SK-N-SH treated with all-trans-retinoic acid at 6 μM for 48 hours (cell line): Measurements from ENCODE around the gene CLDN18.

ENCODE experiments used
- ATAC-seq: fragments of 200-7000 bp; cut with Tn5 transposase; 3 replicates; pipeline ENCODE4 v1.9.1; 2020; ENCODE audit warnings: mild to moderate bottlenecking, moderate library complexity
- BACH2 ChIP-seq: fragments of 250-450 bp; sonication (Bioruptor Pico); IDR thresholded peaks from 2 replicates; pipeline ENCODE4 v1.9.0; 2021; ENCODE audit warnings: mild to moderate bottlenecking, borderline replicate concordance
- CREB5 ChIP-seq: fragments of 250-450 bp; sonication (Bioruptor Pico); IDR thresholded peaks from 2 replicates; pipeline ENCODE4 v1.5.1; 2020; ENCODE audit warnings: low read depth, mild to moderate bottlenecking, moderate library complexity
- CSDC2 ChIP-seq: fragments of 250-450 bp; sonication (Bioruptor Pico); IDR thresholded peaks from 2 replicates; pipeline ENCODE4 v1.5.0; 2020; ENCODE audit warnings: mild to moderate bottlenecking, moderate library complexity
- CSRNP3 ChIP-seq: fragments of 250-450 bp; sonication (Bioruptor Pico); IDR thresholded peaks from 2 replicates; pipeline ENCODE4 v1.5.1; 2021; ENCODE audit warnings: mild to moderate bottlenecking, moderate library complexity
- ESRRG ChIP-seq: fragments of 250-450 bp; sonication (Bioruptor Pico); IDR thresholded peaks from 2 replicates; pipeline ENCODE4 v1.6.1; 2021; ENCODE audit warnings: mild to moderate bottlenecking
- GLIS3 ChIP-seq: fragments of 250-450 bp; sonication (Bioruptor Pico); IDR thresholded peaks from 2 replicates; pipeline ENCODE4 v1.5.0; 2020; ENCODE audit warnings: mild to moderate bottlenecking, moderate library complexity
- ISL1 ChIP-seq: fragments of 250-450 bp; sonication (Bioruptor Pico); IDR thresholded peaks from 2 replicates; pipeline ENCODE4 v2.1.2; 2022; ENCODE audit warnings: mild to moderate bottlenecking, moderate library complexity
- OSR1 ChIP-seq: fragments of 250-450 bp; sonication (Bioruptor Pico); IDR thresholded peaks from 2 replicates; pipeline ENCODE4 v1.8.0; 2022; ENCODE audit warnings: moderate library complexity, mild to moderate bottlenecking, inconsistent platforms
- PATZ1 ChIP-seq: fragments of 250-450 bp; sonication (Bioruptor Pico); IDR thresholded peaks from 2 replicates; pipeline ENCODE4 v1.8.0; 2020; ENCODE audit warnings: mild to moderate bottlenecking, moderate library complexity, borderline replicate concordance
- POU6F1 ChIP-seq: fragments of 250-450 bp; sonication (Bioruptor Pico); IDR thresholded peaks from 2 replicates; pipeline ENCODE4 v1.8.0; 2021; ENCODE audit warnings: low read depth, mild to moderate bottlenecking, moderate library complexity, borderline replicate concordance
- PPARA ChIP-seq: fragments of 250-450 bp; sonication (Bioruptor Pico); IDR thresholded peaks from 2 replicates; pipeline ENCODE4 v1.5.0; 2020; ENCODE audit warnings: mild to moderate bottlenecking, borderline replicate concordance
- RARB ChIP-seq: fragments of 250-450 bp; sonication (Bioruptor Pico); IDR thresholded peaks from 2 replicates; pipeline ENCODE4 v1.8.0; 2021; ENCODE audit warnings: mild to moderate bottlenecking, moderate library complexity
- SNAI2 ChIP-seq: fragments of 250-450 bp; sonication (Bioruptor Pico); IDR thresholded peaks from 2 replicates; pipeline ENCODE4 v1.5.0; 2020; ENCODE audit warnings: mild to moderate bottlenecking, moderate library complexity
- TCF4 ChIP-seq: fragments of 250-450 bp; sonication (Bioruptor Pico); IDR thresholded peaks from 2 replicates; pipeline ENCODE4 v1.8.0; 2021; ENCODE audit warnings: mild to moderate bottlenecking, moderate library complexity, borderline replicate concordance
- ZC3H10 ChIP-seq: fragments of 250-450 bp; sonication (Bioruptor Pico); IDR thresholded peaks from 2 replicates; pipeline ENCODE4 v1.5.1; 2021; ENCODE audit warnings: mild to moderate bottlenecking, moderate library complexity
- ZFP30 ChIP-seq: fragments of 450-650 bp; formaldehyde crosslinking; IDR thresholded peaks from 2 replicates; pipeline ENCODE4 v1.5.0; 2022; ENCODE audit warnings: mild to moderate bottlenecking, moderate library complexity
- ZNF565 ChIP-seq: fragments of 450-650 bp; formaldehyde crosslinking; conservative IDR thresholded peaks from 2 replicates; pipeline ENCODE4 v1.5.0; 2020; ENCODE audit warnings: low read depth, mild to moderate bottlenecking, moderate library complexity
- ZNF70 ChIP-seq: fragments of 450-650 bp; formaldehyde crosslinking; IDR thresholded peaks from 2 replicates; pipeline ENCODE4 v1.5.0; 2020; ENCODE audit warnings: mild to moderate bottlenecking, moderate library complexity
- ZNF8 ChIP-seq: fragments of 450-650 bp; formaldehyde crosslinking; IDR thresholded peaks from 2 replicates; pipeline ENCODE4 v1.5.0; 2020; ENCODE audit warnings: mild to moderate bottlenecking, moderate library complexity

The CLDN18 gene

GRCh38 chr3:138007898-138008297 lies 2.1 kb upstream of the CLDN18 start:
- no peak for ATAC-seq
- no peak for TF ChIP-seq ZFP30 (CRISPR knock-in tag)

GRCh38 chr3:138010273-138010590 lies 267 bp downstream of the CLDN18 start:
- TF ChIP-seq CREB5 (no peak), SNAI2 (CRISPR knock-in tag) (no peak), ESRRG (CRISPR knock-in tag) (no peak), TCF4 (CRISPR knock-in tag) (no peak), BACH2 (CRISPR knock-in tag) (no peak), ISL1 (CRISPR knock-in tag) (no peak), ZNF70 (CRISPR knock-in tag) (no peak), GLIS3 (no peak), OSR1 (CRISPR knock-in tag) (no peak), ZNF8 (CRISPR knock-in tag) (no peak)
- TF ChIP-seq, all 23 proteins: peak for 0
- ATAC-seq: no peak

- no peak for ATAC-seq
- TF ChIP-seq ISL1 (CRISPR knock-in tag): no peak
- no peak for TF ChIP-seq ZNF565 (CRISPR knock-in tag)
- no peak for TF ChIP-seq PPARA (CRISPR knock-in tag)
- TF ChIP-seq ZC3H10 (CRISPR knock-in tag): no peak
- no peak for TF ChIP-seq CREB5
- no peak for TF ChIP-seq CSDC2
- TF ChIP-seq SNAI2 (CRISPR knock-in tag): no peak
- TF ChIP-seq ZFP30 (CRISPR knock-in tag): no peak
- TF ChIP-seq ESRRG (CRISPR knock-in tag): no peak
- no peak for TF ChIP-seq PATZ1 (CRISPR knock-in tag)
These were observed 1.8 kb downstream of the CLDN18 start for GRCh38 chr3:138011722-138012121.

GRCh38 chr3:138012526-138012925 lies 2.6 kb downstream of the CLDN18 start:
- TF ChIP-seq OSR1 (CRISPR knock-in tag) (no peak), CREB5 (no peak), GLIS3 (no peak), ZC3H10 (CRISPR knock-in tag) (no peak), ZNF70 (CRISPR knock-in tag) (no peak), RARB (no peak), CSRNP3 (CRISPR knock-in tag) (no peak), POU6F1 (CRISPR knock-in tag) (no peak), PPARA (CRISPR knock-in tag) (no peak), TCF4 (CRISPR knock-in tag) (no peak)
- no peak for ATAC-seq
